NB4 (cell line): Measurements from ENCODE around the gene GRID2.

Source experiments
- CTCF ChIP-seq: IDR thresholded peaks from one replicate; pipeline ENCODE4 v1.5.1; 2012; ENCODE audit warnings: low read depth, low read length
- POLR2A ChIP-seq: IDR thresholded peaks from 2 replicates; pipeline ENCODE4 v1.6.1; 2011; ENCODE audit warnings: mild to moderate bottlenecking; ENCODE audit not compliant: insufficient read length; ENCODE audit errors: extremely low read depth

GRCh38 chr4:92629302-92629701 is 325.5 kb downstream of the GRID2 start:
- TF ChIP-seq CTCF (no peak), POLR2A (no peak)
